HuH-7.5 (cell line): Measurements from ENCODE around the gene SLX9.

ENCODE experiments used
- DNase-seq: peaks from one replicate; pipeline ENCODE4 v3.0.0; 2011; ENCODE audit warnings: low spot score

The SLX9 gene

GRCh38 chr21:44977616-44978340 lies 37.9 kb downstream of the SLX9 start:
- no peak for DNase-seq

- DNase-seq, result no peak
These were observed 40.1 kb downstream of the SLX9 start for GRCh38 chr21:44979687-44980561.

GRCh38 chr21:44980562-44981489 lies 41.0 kb downstream of the SLX9 start:
- no peak for DNase-seq

- no peak for DNase-seq
These were observed 42.9 kb downstream of the SLX9 start for GRCh38 chr21:44982558-44983250.

- no peak for DNase-seq
These were observed 43.8 kb downstream of the SLX9 start for GRCh38 chr21:44983421-44984206.

GRCh38 chr21:44984428-44984791 lies 44.6 kb downstream of the SLX9 start:
- DNase-seq, result no peak

GRCh38 chr21:44984792-44985440 lies 45.1 kb downstream of the SLX9 start:
- no peak for DNase-seq

GRCh38 chr21:44985441-44986401 lies 45.9 kb downstream of the SLX9 start:
- DNase-seq, result no peak

- no peak for DNase-seq
These were observed 46.9 kb downstream of the SLX9 start for GRCh38 chr21:44986471-44987291.

GRCh38 chr21:44987301-44987885 lies 47.6 kb downstream of the SLX9 start:
- DNase-seq, result no peak

- no peak for DNase-seq
These were observed 48.2 kb downstream of the SLX9 start for GRCh38 chr21:44987886-44988606.

GRCh38 chr21:44988607-44989536 lies 49.0 kb downstream of the SLX9 start:
- DNase-seq, result no peak

GRCh38 chr21:44989537-44989886 lies 49.7 kb downstream of the SLX9 start:
- no peak for DNase-seq

GRCh38 chr21:44989943-44990780 lies 50.3 kb downstream of the SLX9 start:
- DNase-seq, result no peak

GRCh38 chr21:44990921-44991320 lies 51.1 kb downstream of the SLX9 start:
- no peak for DNase-seq
